Tibial artery (tissue), 4 donors: ENCODE data around the gene TLL2.

Experiments
- DNase-seq, 2 donors: peaks; one replicate each; pipeline ENCODE4 v3.0.0-alpha.2; 2019
- H3K27ac ChIP-seq, 2 donors: fragments of 200-600 bp; sonication (generic) in 1 of 2; 1 replicate in 1 of 2; 2 replicates in 1 of 2; pipeline ENCODE4 v1.5.1; 2018 to 2019; ENCODE audit warnings: mild to moderate bottlenecking in 1 of 2
- H3K27me3 ChIP-seq, 2 donors: fragments of 200-600 bp; sonication (generic) in 1 of 2; one replicate each; pipeline versions ENCODE4 v1.5.1 to v1.6.0; 2016 to 2019
- H3K36me3 ChIP-seq, 3 donors: fragments of 200-600 bp; sonication (generic) in 2 of 3; one replicate each; pipeline ENCODE4 v1.5.1; 2016 to 2019; ENCODE audit warnings: mild to moderate bottlenecking in 2 of 3
- H3K4me1 ChIP-seq, 4 donors: fragments of 200-600 bp; sonication (generic) in 2 of 4; 1 replicate in 3 of 4; 2 replicates in 1 of 4; pipeline ENCODE4 v1.5.1; 2016 to 2019
- H3K4me3 ChIP-seq, 2 donors: fragments of 200-600 bp; sonication (generic) in 1 of 2; 1 replicate in 1 of 2; 2 replicates in 1 of 2; pipeline ENCODE4 v1.5.1; 2018 to 2019; ENCODE audit warnings: mild to moderate bottlenecking in 2 of 2
- H3K9me3 ChIP-seq, 3 donors: fragments of 200-600 bp; sonication (generic) in 1 of 3; one replicate each; pipeline ENCODE4 v1.5.1; 2016 to 2019
- CTCF ChIP-seq, 2 experiments: fragments of 200-600 bp in 1 of 2; fragments of 450-650 bp in 1 of 2; IDR thresholded peaks; one replicate each; pipeline ENCODE4 v1.5.1; 2017 to 2019; ENCODE audit warnings: antibody characterized with exemption in 2 of 2, mild to moderate bottlenecking in 1 of 2, moderate library complexity in 1 of 2
- intact Hi-C: fragments of 100-400 bp; cut with DNase I; formaldehyde crosslinking; loops from one replicate; pipeline ENCODE4 v1.15.0; 2023; ENCODE audit warnings: low total_unique reads

TLL2 gene

GRCh38 chr10:96462606-96463151 is 51.0 kb downstream of the TLL2 start:
- DNase-seq, result no peak
- H3K27ac ChIP-seq, result no peak overlapping the region
- H3K4me1 ChIP-seq, result no peaks in the 10 kb centered on the region
- H3K4me3 ChIP-seq, result no peak overlapping the region
- intact Hi-C loops, result no loop called here
- no peaks in the 10 kb centered on the region for H3K36me3 ChIP-seq
- no peak for TF ChIP-seq CTCF (IDR thresholded peaks at IDR 0.05)
- peaks cover 0 to 25% of the 10 kb centered on the region in 2 donors for H3K27me3 ChIP-seq
- H3K9me3 ChIP-seq, result no peaks in the 10 kb centered on the region

GRCh38 chr10:96460316-96460715 is 53.4 kb downstream of the TLL2 start:
- Histone ChIP-seq H3K27me3 (peaks cover 0 to 23% of the 10 kb centered on the region in 2 donors), H3K4me3 (no peak overlapping the region), H3K36me3 (no peaks in the 10 kb centered on the region), H3K27ac (no peak overlapping the region), H3K9me3 (no peaks in the 10 kb centered on the region), H3K4me1 (no peaks in the 10 kb centered on the region)
- intact Hi-C loops, result no loop called here
- TF ChIP-seq CTCF (IDR thresholded peaks at IDR 0.05), result no peak
- DNase-seq, result no peak

- Histone ChIP-seq H3K27me3 (peaks cover 0 to 13% of the 10 kb centered on the region in 2 donors), H3K36me3 (no peaks in the 10 kb centered on the region), H3K4me1 (no peaks in the 10 kb centered on the region), H3K9me3 (no peaks in the 10 kb centered on the region), H3K4me3 (no peak overlapping the region), H3K27ac (no peak overlapping the region)
- no peak for TF ChIP-seq CTCF (IDR thresholded peaks at IDR 0.05)
- no peak for DNase-seq
- intact Hi-C loops, result no loop called here
Measured at GRCh38 chr10:96457341-96457740, 56.4 kb downstream of the TLL2 start.

GRCh38 chr10:96456296-96456840 is 57.4 kb downstream of the TLL2 start:
- Histone ChIP-seq H3K4me1 (no peaks in the 10 kb centered on the region), H3K9me3 (no peaks in the 10 kb centered on the region), H3K27me3 (peaks cover 0 to 13% of the 10 kb centered on the region in 2 donors), H3K27ac (no peak overlapping the region), H3K4me3 (no peak overlapping the region), H3K36me3 (no peaks in the 10 kb centered on the region)
- no peak for TF ChIP-seq CTCF (IDR thresholded peaks at IDR 0.05)
- no peak for DNase-seq
- intact Hi-C loops, result no loop called here

- no peaks in the 10 kb centered on the region for H3K4me1 ChIP-seq
- no peak overlapping the region for H3K27ac ChIP-seq
- no peak for TF ChIP-seq CTCF (IDR thresholded peaks at IDR 0.05)
- H3K9me3 ChIP-seq, result no peaks in the 10 kb centered on the region
- no peak overlapping the region for H3K4me3 ChIP-seq
- DNase-seq, result no peak
- peaks cover 0 to 15% of the 10 kb centered on the region in 2 donors for H3K27me3 ChIP-seq
- intact Hi-C loops, result no loop called here
- H3K36me3 ChIP-seq, result no peaks in the 10 kb centered on the region
Measured at GRCh38 chr10:96453856-96454583, 59.7 kb downstream of the TLL2 start.
